Measurements from ENCODE around the gene UTP3.

Gene UTP3

GRCh38 chr4:70718811-70719604 lies 30.7 kb downstream of the UTP3 start:
- Histone ChIP-seq H3K27ac (ENCODE audit: low read depth, low read length) (no peak overlapping the region), H3K36me3 (ENCODE audit: control insufficient read depth, low read length) (peaks cover 5% of the 10 kb centered on the region), H3K9me2 (replicated peaks; ENCODE audit: control insufficient read depth, low read length) (no peaks in the 10 kb centered on the region), H3K4me1 (ENCODE audit: control insufficient read depth, low read length) (peaks cover 25% of the 10 kb centered on the region), H3K4me3 (ENCODE audit: low read length) (no peak overlapping the region), H4K20me1 (ENCODE audit: control insufficient read depth, insufficient read depth, low read depth, low read length) (no peaks in the 10 kb centered on the region), H3F3A (ENCODE audit: control insufficient read depth, insufficient read depth) (no peaks in the 10 kb centered on the region), H3K4me2 (ENCODE audit: low read length) (no peak overlapping the region), H3K27me3 (ENCODE audit: control insufficient read depth, low read length) (no peaks in the 10 kb centered on the region), H3K9me3 (ENCODE audit: control insufficient read depth, insufficient read depth, low read length) (no peaks in the 10 kb centered on the region), H3K79me2 (ENCODE audit: control insufficient read depth, low read length) (peaks cover 93% of the 10 kb centered on the region)
- TF ChIP-seq EZH2phosphoT487 (IDR thresholded peaks at IDR 0.05; ENCODE audit: borderline replicate concordance, low read length) (no peak), CTCF (IDR thresholded peaks at IDR 0.05; ENCODE audit: low read depth, low read length, poor library complexity, severe bottlenecking) (no peak)

- H3K27ac ChIP-seq (ENCODE audit: low read depth, low read length) = no peak within 1 kb of the TSS
- H3K9me2 ChIP-seq (replicated peaks; ENCODE audit: control insufficient read depth, low read length) = no peaks in the 10 kb centered on the region
- H3K79me2 ChIP-seq (ENCODE audit: control insufficient read depth, low read length) = peaks cover 81% of the 10 kb centered on the region
- peaks cover 5% of the 10 kb centered on the region for H3K4me1 ChIP-seq (ENCODE audit: control insufficient read depth, low read length)
- H3F3A ChIP-seq (ENCODE audit: control insufficient read depth, insufficient read depth) = no peaks in the 10 kb centered on the region
- no peaks in the 10 kb centered on the region for H3K27me3 ChIP-seq (ENCODE audit: control insufficient read depth, low read length)
- no peak within 1 kb of the TSS for H3K4me2 ChIP-seq (ENCODE audit: low read length)
- no peaks in the 10 kb centered on the region for H4K20me1 ChIP-seq (ENCODE audit: control insufficient read depth, insufficient read depth, low read depth, low read length)
- H3K36me3 ChIP-seq (ENCODE audit: control insufficient read depth, low read length) = peaks cover 5% of the 10 kb centered on the region
- no peak within 1 kb of the TSS for H3K4me3 ChIP-seq (ENCODE audit: low read length)
- TF ChIP-seq CTCF (IDR thresholded peaks at IDR 0.05; ENCODE audit: low read depth, low read length, poor library complexity, severe bottlenecking) = no peak
- TF ChIP-seq EZH2phosphoT487 (IDR thresholded peaks at IDR 0.05; ENCODE audit: borderline replicate concordance, low read length) = no peak
- no peaks in the 10 kb centered on the region for H3K9me3 ChIP-seq (ENCODE audit: control insufficient read depth, insufficient read depth, low read length)
Observed at GRCh38 chr4:70721747-70722146, 33.4 kb downstream of the UTP3 start, which contains the start of gene RUFY3. Gene RUFY3 (plus strand): TSS chr4:70721964. CDS start chr4:70722574, 610 bp downstream.

GRCh38 chr4:70722199-70722791 lies 34.0 kb downstream of the UTP3 start:
- H3K4me1 ChIP-seq (ENCODE audit: control insufficient read depth, low read length) = no peaks in the 10 kb centered on the region; the same call in 1 of the 2 replicates
- H3K9me2 ChIP-seq (replicated peaks; ENCODE audit: control insufficient read depth, low read length) = no peaks in the 10 kb centered on the region
- H3K27me3 ChIP-seq (ENCODE audit: control insufficient read depth, low read length) = no peaks in the 10 kb centered on the region
- no peaks in the 10 kb centered on the region for H3K9me3 ChIP-seq (ENCODE audit: control insufficient read depth, insufficient read depth, low read length)
- peaks cover 5% of the 10 kb centered on the region for H3K36me3 ChIP-seq (ENCODE audit: control insufficient read depth, low read length)
- no peaks in the 10 kb centered on the region for H3F3A ChIP-seq (ENCODE audit: control insufficient read depth, insufficient read depth)
- H3K27ac ChIP-seq (ENCODE audit: low read depth, low read length) = no peak overlapping the region
- no peak overlapping the region for H3K4me3 ChIP-seq (ENCODE audit: low read length)
- H4K20me1 ChIP-seq (ENCODE audit: control insufficient read depth, insufficient read depth, low read depth, low read length) = no peaks in the 10 kb centered on the region
- TF ChIP-seq CTCF (IDR thresholded peaks at IDR 0.05; ENCODE audit: low read depth, low read length, poor library complexity, severe bottlenecking) = no peak
- TF ChIP-seq EZH2phosphoT487 (IDR thresholded peaks at IDR 0.05; ENCODE audit: borderline replicate concordance, low read length) = no peak
- H3K79me2 ChIP-seq (ENCODE audit: control insufficient read depth, low read length) = peaks cover 76% of the 10 kb centered on the region
- H3K4me2 ChIP-seq (ENCODE audit: low read length) = no peak overlapping the region
